Kidney (tissue), 14 donors: Measurements from ENCODE around the gene DBNDD1. TPM values are rescaled to one million over a fixed set of nuclear protein-coding genes. Genes with fewer than 3 reads are reported as not detected.

Source experiments
- DNase-seq, 5 donors: peaks; one replicate each; pipeline ENCODE4 v3.0.0-alpha.2; 2013 to 2020
- FAIRE-seq: peaks from 2 replicates; lab custom pipeline; 2012; peaks lifted over from hg19 to GRCh38; lab: Jason Lieb, UNC
- H3K27ac ChIP-seq, 2 donors: one replicate each; pipeline ENCODE4 v1.7.0; 2013; ENCODE audit warnings: low read depth in 2 of 2, low read length in 2 of 2, inconsistent platforms in 1 of 2
- H3K27me3 ChIP-seq: one replicate; pipeline ENCODE4 v1.7.1; 2013; ENCODE audit warnings: low read length, inconsistent platforms; ENCODE audit not compliant: control insufficient read depth, insufficient read depth
- H3K36me3 ChIP-seq, 3 donors: one replicate each; pipeline versions ENCODE4 v1.7.0 to v1.7.1; 2013; ENCODE audit warnings: low read length in 3 of 3, control low read depth in 1 of 3, inconsistent platforms in 1 of 3; ENCODE audit not compliant: insufficient read depth in 3 of 3, control insufficient read depth in 2 of 3
- H3K4me1 ChIP-seq, 3 donors: one replicate each; pipeline versions ENCODE4 v1.7.0 to v1.7.1; 2013; ENCODE audit warnings: low read length in 3 of 3, inconsistent platforms in 1 of 3, low read depth in 1 of 3; ENCODE audit not compliant: control insufficient read depth in 2 of 3, insufficient read depth in 2 of 3
- H3K4me3 ChIP-seq, 3 donors: one replicate each; pipeline versions ENCODE4 v1.7.0 to v1.8.1; 2013; ENCODE audit warnings: low read length in 3 of 3, control low read depth in 1 of 3, inconsistent platforms in 1 of 3
- H3K9ac ChIP-seq, 3 donors: one replicate each; pipeline versions ENCODE4 v1.7.0 to v1.7.1; 2013; ENCODE audit warnings: low read length in 3 of 3, control low read depth in 1 of 3, inconsistent platforms in 1 of 3
- H3K9me3 ChIP-seq, 3 donors: one replicate each; pipeline versions ENCODE4 v1.7.0 to v1.7.1; 2013; ENCODE audit warnings: low read length in 3 of 3, control low read depth in 1 of 3, inconsistent platforms in 1 of 3; ENCODE audit not compliant: control insufficient read depth in 2 of 3, insufficient read depth in 1 of 3
- CTCF ChIP-seq: IDR thresholded peaks from 3 replicates; pipeline ENCODE4 v1.5.1; 2012; ENCODE audit warnings: mild to moderate bottlenecking, moderate library complexity, borderline replicate concordance; ENCODE audit not compliant: insufficient read depth; ENCODE audit errors: extremely low read depth
- intact Hi-C: fragments of 100-400 bp; cut with DNase I; formaldehyde crosslinking; loops from one replicate; pipeline ENCODE4 v1.11.1; 2022
- polyA plus RNA-seq: library from polyadenylated mRNA; stranded (reverse); fragments of 350-450 nt; fragmentation: Illumina TruSeq; extraction: RNeasy Lipid Tissue Mini Kit (QIAGEN cat#74804); gene quantifications from one replicate; pipeline ENCODE4 v1.2.3, GENCODE V29; 2014; ENCODE audit warnings: low read depth, low replicate concordance; ENCODE audit not compliant: insufficient read depth
- total RNA-seq: library from RNA; stranded (reverse); fragmentation: NEBNext Ultra II Directional; extraction: Animal tissue kit (Norgen Biotek cat#: 25700); gene quantifications from one replicate; pipeline ENCODE4 v1.2.1, GENCODE V29; 2021
- donor health status: control.
- donor health status: control.
- donor health status: control.
- donor health status: control.
- donor health status: control.
- donor health status: DM: yes; HTN: yes; CAD: no.
- donor health status: Normal renal cell carcinoma (clear cell type).

The DBNDD1 gene
- total and polyA plus RNA-seq, 2 donors from 2014 or later: 15.1 to 16.3 TPM

GRCh38 chr16:89993971-89994370 is 25.3 kb downstream of the DBNDD1 start:
- Histone ChIP-seq H3K36me3 (peaks cover 11 to 44% (median 15%) of the 10 kb centered on the region in 3 donors), H3K27ac (peak overlapping the region in 1 of 2 donors; percentile 41), H3K9ac (no peak overlapping the region), H3K4me1 (no peaks in the 10 kb centered on the region), H3K9me3 (no peaks in the 10 kb centered on the region), H3K4me3 (no peak overlapping the region), H3K27me3 (no peaks in the 10 kb centered on the region)
- FAIRE-seq: no peak
- no peak for TF ChIP-seq CTCF
- intact Hi-C loops: no loop called here
- no peak for DNase-seq

- Histone ChIP-seq H3K27me3 (no peaks in the 10 kb centered on the region), H3K9me3 (no peaks in the 10 kb centered on the region), H3K36me3 (peaks cover 11 to 44% (median 13%) of the 10 kb centered on the region in 3 donors), H3K27ac (no peak overlapping the region), H3K4me3 (no peak overlapping the region), H3K9ac (no peak overlapping the region), H3K4me1 (no peaks in the 10 kb centered on the region)
- intact Hi-C loops: no loop called here
- no peak for DNase-seq
- no peak for TF ChIP-seq CTCF
- FAIRE-seq: no peak
These were observed 25.9 kb downstream of the DBNDD1 start for GRCh38 chr16:89993377-89993776.

- Histone ChIP-seq H3K9me3 (no peaks in the 10 kb centered on the region), H3K27ac (no peak overlapping the region), H3K4me3 (no peak overlapping the region), H3K27me3 (no peaks in the 10 kb centered on the region), H3K4me1 (no peaks in the 10 kb centered on the region), H3K36me3 (peaks cover 10 to 46% (median 19%) of the 10 kb centered on the region in 3 donors), H3K9ac (no peak overlapping the region)
- TF ChIP-seq CTCF: no peak
- no peak for DNase-seq
- FAIRE-seq: no peak
- intact Hi-C loops: no loop called here
These were observed 28.5 kb downstream of the DBNDD1 start for GRCh38 chr16:89990799-89991198.

- intact Hi-C loops: no loop called here
- Histone ChIP-seq H3K36me3 (peaks cover 3 to 41% (median 24%) of the 10 kb centered on the region in 3 donors), H3K27me3 (no peaks in the 10 kb centered on the region), H3K27ac (no peak overlapping the region), H3K9me3 (no peaks in the 10 kb centered on the region), H3K4me3 (no peak overlapping the region), H3K9ac (no peak overlapping the region), H3K4me1 (no peaks in the 10 kb centered on the region)
- no peak for TF ChIP-seq CTCF
- FAIRE-seq: no peak
- no peak for DNase-seq
These were observed 30.3 kb downstream of the DBNDD1 start for GRCh38 chr16:89988951-89989350.
